Activated gamma-delta T cell treated with anti-CD3 and anti-CD28 coated beads, Interleukin-2, amount 50 U/mL, for 16 hours (primary cell): ENCODE data around the gene GRAMD1A.

Experiments used
- DNase-seq: peaks from one replicate; pipeline ENCODE4 v3.0.0-alpha.2; 2020; ENCODE audit warnings: low read depth

Gene GRAMD1A

GRCh38 chr19:35075202-35076025, 75.3 kb downstream of the GRAMD1A start:
- DNase-seq, result no peak

GRCh38 chr19:35076026-35076370, 75.9 kb downstream of the GRAMD1A start:
- DNase-seq, result no peak
